Measurements from ENCODE around the gene AMFR.

Gene AMFR

DNA sequence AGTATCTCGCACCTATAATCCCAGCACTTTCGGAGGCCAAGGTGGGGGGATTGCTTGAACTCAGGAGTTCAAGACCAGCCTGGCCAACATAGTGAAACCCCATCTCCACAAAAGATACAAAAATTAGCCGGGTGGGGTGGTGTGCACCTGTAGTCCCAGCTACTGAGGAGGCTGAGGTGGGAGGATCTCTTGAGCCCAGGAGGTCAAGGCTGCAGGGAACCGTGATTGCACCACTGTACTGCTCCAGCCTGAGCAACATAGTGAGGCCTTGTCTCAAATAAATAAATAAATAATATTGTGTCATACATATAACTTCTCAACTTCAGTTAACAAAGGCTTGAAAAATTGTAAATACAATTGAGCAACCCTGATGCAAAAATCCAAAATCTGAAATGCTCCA, 8.2 kb downstream of the AMFR start:
- no peak for TF ChIP-seq GATA2 (IDR thresholded peaks at IDR 0.05; ENCODE audit: low read depth, low read length)
- TF ChIP-seq GATA3 (IDR thresholded peaks at IDR 0.05; ENCODE audit: low read depth, low read length) = no peak

- TF ChIP-seq GATA2 (IDR thresholded peaks at IDR 0.05; ENCODE audit: low read depth, low read length) = no peak
These were observed 9.5 kb downstream of the AMFR start for GRCh38 chr16:56415875-56416274.

- no peak for TF ChIP-seq GATA2 (IDR thresholded peaks at IDR 0.05; ENCODE audit: low read depth, low read length)
- TF ChIP-seq GATA3 (IDR thresholded peaks at IDR 0.05; ENCODE audit: low read depth, low read length) = no peak
These were observed 11.0 kb downstream of the AMFR start for GRCh38 chr16:56414366-56414765.

GRCh38 chr16:56413381-56413780, 12.0 kb downstream of the AMFR start:
- TF ChIP-seq GATA3 (IDR thresholded peaks at IDR 0.05; ENCODE audit: low read depth, low read length) (no peak), GATA2 (IDR thresholded peaks at IDR 0.05; ENCODE audit: low read depth, low read length) (no peak)

GRCh38 chr16:56411624-56412023, 13.7 kb downstream of the AMFR start:
- TF ChIP-seq GATA2 (IDR thresholded peaks at IDR 0.05; ENCODE audit: low read depth, low read length) (no peak), GATA3 (IDR thresholded peaks at IDR 0.05; ENCODE audit: low read depth, low read length) (no peak)

DNA sequence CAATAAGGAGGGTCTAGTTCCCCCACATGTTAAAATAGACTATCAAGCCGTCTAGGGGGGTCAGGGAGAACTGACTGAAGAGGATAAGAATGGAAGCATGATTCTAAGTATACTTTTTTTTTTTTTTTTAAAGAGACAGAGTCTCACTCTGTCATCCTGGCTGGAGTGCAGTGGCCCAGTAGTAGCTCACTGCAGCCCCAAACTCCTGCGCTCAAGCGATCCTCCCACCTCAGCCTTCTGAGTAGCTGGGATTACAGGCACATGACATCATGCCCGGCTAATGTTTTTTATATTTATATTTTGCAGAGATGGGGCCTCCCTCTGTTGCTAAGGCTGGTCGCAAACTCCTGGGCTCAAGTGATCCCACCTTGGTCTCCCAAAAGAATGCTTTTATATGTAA, 14.2 kb downstream of the AMFR start:
- no peak for TF ChIP-seq GATA2 (IDR thresholded peaks at IDR 0.05; ENCODE audit: low read depth, low read length)
- TF ChIP-seq GATA3 (IDR thresholded peaks at IDR 0.05; ENCODE audit: low read depth, low read length) = no peak

DNA sequence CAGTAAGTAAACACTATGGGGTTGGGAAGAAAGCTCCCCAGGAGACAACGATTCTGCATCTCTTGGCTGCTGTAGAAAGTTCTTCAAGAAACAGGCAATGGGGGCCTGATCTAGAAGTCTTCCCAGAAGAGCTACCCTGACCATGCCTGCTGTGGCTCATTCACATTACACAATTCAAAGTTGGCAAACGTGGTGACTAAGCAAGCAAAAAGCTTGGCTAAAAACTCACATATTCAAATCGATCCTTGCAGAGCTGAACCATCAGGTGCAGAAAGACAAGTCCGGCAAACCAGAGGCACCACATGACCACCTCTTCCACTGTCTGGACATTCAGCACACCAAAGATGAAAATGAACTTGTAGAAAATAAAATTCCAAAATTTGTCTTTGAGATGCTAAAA, 16.1 kb downstream of the AMFR start:
- TF ChIP-seq GATA3 (IDR thresholded peaks at IDR 0.05; ENCODE audit: low read depth, low read length) (no peak), GATA2 (IDR thresholded peaks at IDR 0.05; ENCODE audit: low read depth, low read length) (no peak)

DNA sequence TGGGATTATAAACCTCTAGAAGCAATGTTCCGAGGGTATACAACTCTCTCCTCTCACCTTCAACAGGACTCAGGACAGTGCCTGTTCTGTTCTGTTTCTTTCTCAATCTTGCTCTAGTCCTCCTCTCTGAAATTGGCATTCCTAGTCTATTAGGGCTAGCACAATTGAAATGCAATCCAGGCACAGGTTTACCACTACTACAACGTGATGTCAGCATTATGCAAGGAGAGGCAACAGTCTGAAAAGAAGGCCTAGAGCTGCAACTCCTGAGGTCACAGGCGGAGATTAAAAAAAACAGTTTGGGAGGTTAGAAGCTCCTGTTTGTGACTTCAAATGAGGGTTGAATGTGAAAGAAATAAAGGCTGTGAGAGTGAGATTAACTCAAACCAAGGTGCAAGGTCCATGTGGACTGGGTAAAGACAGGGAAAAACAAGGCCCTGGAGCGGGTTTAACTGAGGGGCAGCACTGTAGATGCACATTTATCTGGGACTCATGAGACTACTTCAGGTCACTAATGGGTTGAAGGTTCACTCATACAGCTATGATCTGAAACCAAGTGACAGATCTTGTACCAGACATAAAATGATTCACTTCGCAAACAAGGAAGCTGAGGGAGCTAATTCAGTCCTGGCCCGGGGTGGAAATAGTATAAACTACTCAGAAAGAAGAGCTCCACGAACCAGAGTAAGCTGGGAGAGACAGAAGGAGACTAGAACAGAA, 16.8 kb downstream of the AMFR start:
- TF ChIP-seq GATA3 (IDR thresholded peaks at IDR 0.05; ENCODE audit: low read depth, low read length) (no peak), GATA2 (IDR thresholded peaks at IDR 0.05; ENCODE audit: low read depth, low read length) (no peak)

- TF ChIP-seq GATA2 (IDR thresholded peaks at IDR 0.05; ENCODE audit: low read depth, low read length) = no peak
- no peak for TF ChIP-seq GATA3 (IDR thresholded peaks at IDR 0.05; ENCODE audit: low read depth, low read length)
These were observed 19.2 kb downstream of the AMFR start for GRCh38 chr16:56405977-56406672.

DNA sequence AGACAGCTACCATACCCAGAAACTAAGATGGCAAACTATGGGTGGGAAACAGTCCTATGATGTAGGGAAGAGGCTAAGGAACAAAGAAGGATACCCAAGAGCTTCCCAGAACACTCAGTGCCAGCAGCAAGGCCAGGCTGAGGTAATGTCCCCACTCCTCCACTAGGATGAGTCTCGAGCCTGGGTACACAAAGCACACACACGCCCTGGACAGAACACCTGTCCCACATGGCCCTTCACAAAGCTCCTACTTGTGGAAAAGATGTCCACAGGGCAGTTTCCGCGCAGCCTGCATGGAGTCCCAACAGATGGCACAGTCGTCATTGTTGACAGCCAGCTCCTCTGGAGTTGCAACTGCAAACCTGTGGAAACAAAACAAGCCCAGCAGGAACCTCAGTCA, 23.9 kb downstream of the AMFR start:
- TF ChIP-seq GATA2 (IDR thresholded peaks at IDR 0.05; ENCODE audit: low read depth, low read length) (no peak), GATA3 (IDR thresholded peaks at IDR 0.05; ENCODE audit: low read depth, low read length) (no peak)

- no peak for TF ChIP-seq GATA2 (IDR thresholded peaks at IDR 0.05; ENCODE audit: low read depth, low read length)
- no peak for TF ChIP-seq GATA3 (IDR thresholded peaks at IDR 0.05; ENCODE audit: low read depth, low read length)
These were observed 24.9 kb downstream of the AMFR start for GRCh38 chr16:56400458-56400857.

GRCh38 chr16:56399486-56399885, 25.9 kb downstream of the AMFR start:
- TF ChIP-seq GATA3 (IDR thresholded peaks at IDR 0.05; ENCODE audit: low read depth, low read length) (no peak), GATA2 (IDR thresholded peaks at IDR 0.05; ENCODE audit: low read depth, low read length) (no peak)

- no peak for TF ChIP-seq GATA2 (IDR thresholded peaks at IDR 0.05; ENCODE audit: low read depth, low read length)
- TF ChIP-seq GATA3 (IDR thresholded peaks at IDR 0.05; ENCODE audit: low read depth, low read length) = no peak
These were observed 26.3 kb downstream of the AMFR start for GRCh38 chr16:56399047-56399446.

- TF ChIP-seq GATA2 (IDR thresholded peaks at IDR 0.05; ENCODE audit: low read depth, low read length) = no peak
- no peak for TF ChIP-seq GATA3 (IDR thresholded peaks at IDR 0.05; ENCODE audit: low read depth, low read length)
These were observed 35.8 kb downstream of the AMFR start for GRCh38 chr16:56389554-56389953.

- TF ChIP-seq GATA3 (IDR thresholded peaks at IDR 0.05; ENCODE audit: low read depth, low read length) (no peak), GATA2 (IDR thresholded peaks at IDR 0.05; ENCODE audit: low read depth, low read length) (no peak)
These were observed 37.1 kb downstream of the AMFR start for GRCh38 chr16:56388209-56388608.
